SK-N-DZ (cell line): ENCODE measurements around the gene SDR42E1. TPM values are rescaled to one million over a fixed set of nuclear protein-coding genes. Genes with fewer than 3 reads are reported as not detected.

Experiments
- DNase-seq: peaks from one replicate; pipeline ENCODE4 v3.0.0-alpha.2; 2015; ENCODE audit warnings: low spot score
- polyA plus RNA-seq, 2 experiments: library from polyadenylated mRNA; depleted of rRNA; stranded (reverse); fragments of >200 nt; gene quantifications; 2 replicates each; pipeline ENCODE4 v1.2.3, GENCODE V29; 2014

Gene SDR42E1
- not detected in 2 replicates for polyA plus RNA-seq (2014; cell fraction: cytosol; rRNA removed)
- polyA plus RNA-seq (2014; cell fraction: nucleus; rRNA removed), result not detected in 2 replicates

- DNase-seq, result no peak
These were observed at the start of gene SDR42E1 for GRCh38 chr16:82011199-82011641. Gene SDR42E1 (minus strand): TSS chr16:82011470. CDS start chr16:82000858, 10,612 bp downstream.

- no peak for DNase-seq
These were observed 48.7 kb upstream of the SDR42E1 start for GRCh38 chr16:82059983-82060421.

- DNase-seq, result no peak
These were observed 48.1 kb upstream of the SDR42E1 start for GRCh38 chr16:82059161-82059982.

- no peak for DNase-seq
These were observed 45.3 kb upstream of the SDR42E1 start for GRCh38 chr16:82056550-82056896.

GRCh38 chr16:82055728-82056549 is 44.7 kb upstream of the SDR42E1 start:
- DNase-seq, result no peak

GRCh38 chr16:82055117-82055516 is 43.8 kb upstream of the SDR42E1 start:
- no peak for DNase-seq

- no peak for DNase-seq
These were observed 40.4 kb upstream of the SDR42E1 start for GRCh38 chr16:82051656-82052055.

GRCh38 chr16:82050909-82051357 is 39.7 kb upstream of the SDR42E1 start:
- no peak for DNase-seq

- no peak for DNase-seq
These were observed 39.2 kb upstream of the SDR42E1 start for GRCh38 chr16:82050506-82050905.

- no peak for DNase-seq
These were observed 38.2 kb upstream of the SDR42E1 start for GRCh38 chr16:82049484-82049883.

GRCh38 chr16:82047787-82048186 is 36.5 kb upstream of the SDR42E1 start:
- DNase-seq, result no peak

GRCh38 chr16:82047374-82047773 is 36.1 kb upstream of the SDR42E1 start:
- DNase-seq, result no peak

- no peak for DNase-seq
These were observed 35.7 kb upstream of the SDR42E1 start for GRCh38 chr16:82046941-82047340.

GRCh38 chr16:82046541-82046940 is 35.3 kb upstream of the SDR42E1 start:
- DNase-seq, result no peak

- no peak for DNase-seq
These were observed 34.2 kb upstream of the SDR42E1 start for GRCh38 chr16:82045465-82045864.

GRCh38 chr16:82044585-82044911 is 33.3 kb upstream of the SDR42E1 start:
- DNase-seq, result no peak

GRCh38 chr16:82043680-82044584 is 32.7 kb upstream of the SDR42E1 start:
- no peak for DNase-seq

- DNase-seq, result no peak
These were observed 31.6 kb upstream of the SDR42E1 start for GRCh38 chr16:82042846-82043245.

- DNase-seq, result no peak
These were observed 30.9 kb upstream of the SDR42E1 start for GRCh38 chr16:82042144-82042543.

- DNase-seq, result no peak
These were observed 30.3 kb upstream of the SDR42E1 start for GRCh38 chr16:82041542-82041941.

- DNase-seq, result no peak
These were observed 29.0 kb upstream of the SDR42E1 start for GRCh38 chr16:82040296-82040695.
